ENCODE measurements around the gene FNDC11. TPM values are rescaled to one million over a fixed set of nuclear protein-coding genes. Genes with fewer than 3 reads are reported as not detected.
A peak's percentile ranks its signal among the peaks of the same experiment; 100 is the strongest.

The FNDC11 gene, protein sequence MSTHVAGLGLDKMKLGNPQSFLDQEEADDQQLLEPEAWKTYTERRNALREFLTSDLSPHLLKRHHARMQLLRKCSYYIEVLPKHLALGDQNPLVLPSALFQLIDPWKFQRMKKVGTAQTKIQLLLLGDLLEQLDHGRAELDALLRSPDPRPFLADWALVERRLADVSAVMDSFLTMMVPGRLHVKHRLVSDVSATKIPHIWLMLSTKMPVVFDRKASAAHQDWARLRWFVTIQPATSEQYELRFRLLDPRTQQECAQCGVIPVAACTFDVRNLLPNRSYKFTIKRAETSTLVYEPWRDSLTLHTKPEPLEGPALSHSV
- 10 to 100 TPM in 1 of 2 donors, 1 to 10 TPM in 1; 1.8 to 12.1 TPM for total RNA-seq

DNA sequence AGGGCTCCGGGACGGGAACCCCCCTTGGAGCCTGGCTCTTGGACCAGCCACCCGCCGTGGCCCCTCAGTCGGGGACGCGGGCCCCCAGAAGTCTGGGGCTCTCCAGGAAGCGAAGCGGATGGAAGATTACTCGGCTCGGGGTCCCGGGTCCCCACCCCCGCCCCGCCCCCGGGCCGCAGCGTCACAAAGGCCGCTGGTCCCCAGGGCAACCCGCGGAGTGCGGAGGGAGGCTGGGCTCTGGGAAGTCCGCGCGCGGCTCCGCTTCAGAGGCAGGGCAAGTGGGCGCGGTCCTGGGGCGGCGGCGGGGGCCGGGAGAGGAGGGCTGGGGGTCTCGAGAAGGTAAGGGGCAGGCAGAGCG lies at the start of gene FNDC11:
Gene FNDC11 (plus strand): TSS at position 227 of the 358 bp plus-strand sequence. CDS start 1,505 bp downstream, outside the sequence.
- intact Hi-C loops (cut with DNase I): no loop called here
- no peak within 1 kb of the TSS for H3K27ac ChIP-seq
- TF ChIP-seq POLR2AphosphoS5 (IDR thresholded peaks at IDR 0.05): no peak
- TF ChIP-seq, protein P1, sequence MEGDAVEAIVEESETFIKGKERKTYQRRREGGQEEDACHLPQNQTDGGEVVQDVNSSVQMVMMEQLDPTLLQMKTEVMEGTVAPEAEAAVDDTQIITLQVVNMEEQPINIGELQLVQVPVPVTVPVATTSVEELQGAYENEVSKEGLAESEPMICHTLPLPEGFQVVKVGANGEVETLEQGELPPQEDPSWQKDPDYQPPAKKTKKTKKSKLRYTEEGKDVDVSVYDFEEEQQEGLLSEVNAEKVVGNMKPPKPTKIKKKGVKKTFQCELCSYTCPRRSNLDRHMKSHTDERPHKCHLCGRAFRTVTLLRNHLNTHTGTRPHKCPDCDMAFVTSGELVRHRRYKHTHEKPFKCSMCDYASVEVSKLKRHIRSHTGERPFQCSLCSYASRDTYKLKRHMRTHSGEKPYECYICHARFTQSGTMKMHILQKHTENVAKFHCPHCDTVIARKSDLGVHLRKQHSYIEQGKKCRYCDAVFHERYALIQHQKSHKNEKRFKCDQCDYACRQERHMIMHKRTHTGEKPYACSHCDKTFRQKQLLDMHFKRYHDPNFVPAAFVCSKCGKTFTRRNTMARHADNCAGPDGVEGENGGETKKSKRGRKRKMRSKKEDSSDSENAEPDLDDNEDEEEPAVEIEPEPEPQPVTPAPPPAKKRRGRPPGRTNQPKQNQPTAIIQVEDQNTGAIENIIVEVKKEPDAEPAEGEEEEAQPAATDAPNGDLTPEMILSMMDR (IDR thresholded peaks at IDR 0.05): no peak
- no peak for TF ChIP-seq POLR2A (IDR thresholded peaks at IDR 0.05)
- H3K27me3 ChIP-seq (replicated peaks; ENCODE audit: insufficient read depth): no peaks in the 10 kb centered on the region
- DNase-seq (ENCODE audit: low spot score): no peak
- no peaks in the 10 kb centered on the region for H3K36me3 ChIP-seq
- H3K9me3 ChIP-seq: no peaks in the 10 kb centered on the region
- WGBS: 5% methylated on average over 24 of the region's 34 CpGs
- H3K4me3 ChIP-seq: peak within 1 kb of the TSS; percentile 38 to 51
- H3K4me1 ChIP-seq (replicated peaks): no peaks in the 10 kb centered on the region

DNA sequence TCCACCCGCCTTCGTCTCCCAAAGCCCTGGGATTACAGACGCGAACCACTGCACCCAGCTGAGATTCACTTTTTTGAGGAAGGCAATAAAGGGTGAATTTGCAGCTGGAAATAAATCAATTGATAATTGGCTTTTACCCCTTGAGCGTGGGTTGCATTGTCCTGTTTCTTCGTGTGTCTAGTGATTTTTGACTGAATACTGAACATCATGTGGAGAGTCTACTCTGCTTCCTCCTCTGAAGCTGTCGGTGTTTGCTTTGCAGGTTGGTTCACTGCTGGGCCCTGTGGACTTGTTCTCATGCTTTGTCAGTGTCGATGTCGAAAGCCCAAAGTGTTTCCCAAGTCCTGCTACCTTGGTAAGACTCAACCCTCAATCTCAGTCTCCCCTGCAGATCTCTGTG lies 49.3 kb upstream of the FNDC11 start:
- Histone ChIP-seq H3K4me3 (no peak overlapping the region), H3K27me3 (replicated peaks; ENCODE audit: insufficient read depth) (no peaks in the 10 kb centered on the region), H3K27ac (no peak overlapping the region), H3K36me3 (no peaks in the 10 kb centered on the region), H3K9me3 (no peaks in the 10 kb centered on the region), H3K4me1 (replicated peaks) (no peaks in the 10 kb centered on the region)
- no peak for DNase-seq (ENCODE audit: low spot score)
- intact Hi-C loops (cut with DNase I): no loop called here
- TF ChIP-seq POLR2AphosphoS5 (IDR thresholded peaks at IDR 0.05) (no peak), POLR2A (IDR thresholded peaks at IDR 0.05) (no peak)
- TF ChIP-seq, protein P1 (IDR thresholded peaks at IDR 0.05): no peak
- 88% methylated on average over 9 of the region's 9 CpGs for WGBS

DNA sequence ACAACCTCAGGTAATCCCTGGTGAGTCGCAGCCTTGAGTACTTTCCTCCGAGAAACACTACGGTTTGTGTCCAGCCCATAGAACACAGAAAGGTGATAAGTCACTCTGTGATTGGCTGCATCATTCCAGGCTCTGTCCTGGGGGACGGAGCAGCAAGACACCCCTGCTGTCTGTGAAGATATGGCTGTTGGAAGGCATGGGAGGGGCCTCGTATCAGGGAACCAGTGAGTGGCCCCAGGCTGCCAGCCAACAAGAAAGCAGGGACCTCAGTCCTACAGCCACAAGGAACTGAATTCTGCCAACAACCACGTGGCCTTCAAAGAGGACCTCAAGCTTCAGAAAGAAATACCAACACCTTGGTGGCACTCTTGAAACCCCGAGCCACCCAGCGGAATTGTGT lies 48.7 kb upstream of the FNDC11 start:
- H3K27ac ChIP-seq: no peak overlapping the region
- no peaks in the 10 kb centered on the region for H3K27me3 ChIP-seq (replicated peaks; ENCODE audit: insufficient read depth)
- no peaks in the 10 kb centered on the region for H3K4me1 ChIP-seq (replicated peaks)
- no peak for DNase-seq (ENCODE audit: low spot score)
- H3K9me3 ChIP-seq: no peaks in the 10 kb centered on the region
- intact Hi-C loops (cut with DNase I): no loop called here
- H3K4me3 ChIP-seq: no peak overlapping the region
- WGBS: 89% methylated on average over 8 of the region's 8 CpGs
- TF ChIP-seq POLR2A (IDR thresholded peaks at IDR 0.05) (no peak), POLR2AphosphoS5 (IDR thresholded peaks at IDR 0.05) (no peak)
- H3K36me3 ChIP-seq: no peaks in the 10 kb centered on the region

DNA sequence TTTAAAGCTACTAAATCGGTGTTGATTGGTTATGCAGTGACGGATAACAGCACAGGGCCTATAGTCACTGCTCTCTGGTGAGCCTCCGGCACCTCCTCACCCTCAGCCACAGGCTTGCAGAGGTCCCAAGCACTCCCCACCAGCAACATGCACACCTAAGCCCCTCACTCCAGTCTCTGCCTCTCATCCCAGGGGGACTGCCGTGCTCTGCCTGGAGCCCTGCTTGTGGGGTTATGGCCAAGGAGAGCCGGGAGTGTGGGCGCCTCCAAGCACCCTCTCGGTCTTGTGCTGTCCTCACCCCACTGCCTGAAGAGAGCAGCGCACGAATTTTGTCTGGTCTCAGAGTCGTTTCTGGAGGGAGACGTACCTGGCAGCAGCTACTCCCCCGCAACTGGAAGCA lies 48.2 kb upstream of the FNDC11 start:
- TF ChIP-seq, protein P1 (IDR thresholded peaks at IDR 0.05): no peak
- TF ChIP-seq POLR2AphosphoS5 (IDR thresholded peaks at IDR 0.05): no peak
- no peak for TF ChIP-seq POLR2A (IDR thresholded peaks at IDR 0.05)
- no peak overlapping the region for H3K4me3 ChIP-seq
- H3K36me3 ChIP-seq: no peaks in the 10 kb centered on the region
- WGBS: 89% methylated on average over 12 of the region's 12 CpGs
- DNase-seq (ENCODE audit: low spot score): no peak
- no peaks in the 10 kb centered on the region for H3K27me3 ChIP-seq (replicated peaks; ENCODE audit: insufficient read depth)
- H3K27ac ChIP-seq: no peak overlapping the region
- H3K9me3 ChIP-seq: no peaks in the 10 kb centered on the region
- intact Hi-C loops (cut with DNase I): no loop called here
- no peaks in the 10 kb centered on the region for H3K4me1 ChIP-seq (replicated peaks)

DNA sequence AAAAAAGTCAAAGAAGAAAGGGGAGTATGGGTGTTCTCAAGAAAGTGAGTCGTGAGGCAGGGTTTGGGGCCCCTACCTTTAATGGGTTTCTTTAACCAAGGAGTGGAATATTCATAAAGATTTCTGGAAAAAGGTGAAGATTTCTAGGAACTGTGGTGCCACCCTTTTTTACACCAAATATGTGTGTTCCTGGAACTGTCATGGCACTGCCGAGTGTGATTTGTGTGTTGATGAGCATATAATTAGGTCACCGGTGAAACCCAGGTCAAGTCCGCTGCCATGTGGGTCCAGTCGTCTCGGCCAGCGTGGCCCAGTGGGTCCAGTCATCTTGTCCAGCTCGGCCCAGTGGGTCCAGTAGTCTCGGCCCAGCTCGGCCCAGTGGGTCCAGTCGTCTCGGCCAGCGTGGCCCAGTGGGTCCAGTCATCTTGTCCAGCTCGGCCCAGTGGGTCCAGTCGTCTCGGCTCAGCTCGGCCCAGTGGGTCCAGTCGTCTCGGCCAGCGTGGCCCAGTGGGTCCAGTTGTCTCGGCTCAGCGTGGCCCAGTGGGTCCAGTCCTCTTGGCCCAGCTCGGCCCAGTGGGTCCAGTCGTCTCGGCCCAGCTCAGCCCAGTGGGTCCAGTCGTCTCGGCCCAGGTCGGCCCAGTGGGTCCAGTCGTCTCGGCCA lies 46.7 kb upstream of the FNDC11 start:
- no peaks in the 10 kb centered on the region for H3K27me3 ChIP-seq (replicated peaks; ENCODE audit: insufficient read depth)
- intact Hi-C loops (cut with DNase I): no loop called here
- H3K9me3 ChIP-seq: no peaks in the 10 kb centered on the region
- 90% methylated on average over 30 of the region's 30 CpGs for WGBS
- no peak for TF ChIP-seq POLR2AphosphoS5 (IDR thresholded peaks at IDR 0.05)
- TF ChIP-seq POLR2A (IDR thresholded peaks at IDR 0.05): no peak
- TF ChIP-seq, protein P1 (IDR thresholded peaks at IDR 0.05): no peak
- no peak overlapping the region for H3K27ac ChIP-seq
- no peak overlapping the region for H3K4me3 ChIP-seq
- H3K4me1 ChIP-seq (replicated peaks): no peaks in the 10 kb centered on the region
- no peaks in the 10 kb centered on the region for H3K36me3 ChIP-seq
- DNase-seq (ENCODE audit: low spot score): no peak

All from prostate gland (tissue), 2 donors.